Activated T-helper 2 cell treated with anti-CD3 and anti-CD28 coated beads, Interferon-gamma antibody, Interleukin-2, Interleukin-4, amounts not matched to agents 10 μg/mL and 5 μg/mL and 100 μg/mL, durations not matched to agents 14 hours and 24 hours and 36 hours (primary cell): Measurements from ENCODE around the gene ST3GAL3. TPM values are rescaled to one million over a fixed set of nuclear protein-coding genes. Genes with fewer than 3 reads are reported as not detected.
"Not testable (repeated sequence)": the region's sequence is repeated elsewhere in the genome, so short reads cannot be mapped to it uniquely, and the experiment has no call there.

Experiments used
- DNase-seq: peaks from one replicate; pipeline ENCODE4 v3.0.0; 2021; ENCODE audit warnings: low spot score
- H3K27ac Mint-ChIP-seq: one replicate; pipeline ENCODE4 v1.8.0; 2021; ENCODE audit warnings: mixed read lengths
- H3K27me3 Mint-ChIP-seq: one replicate; pipeline ENCODE4 v1.8.0; 2021; ENCODE audit warnings: low read depth, mixed read lengths
- H3K36me3 Mint-ChIP-seq: one replicate; pipeline ENCODE4 v1.8.0; 2021; ENCODE audit warnings: low read depth, mixed read lengths
- H3K4me1 Mint-ChIP-seq: one replicate; pipeline ENCODE4 v1.8.0; 2021; ENCODE audit warnings: low read depth, mixed read lengths
- H3K4me3 Mint-ChIP-seq: one replicate; pipeline ENCODE4 v1.8.0; 2021; ENCODE audit warnings: low read depth, mild to moderate bottlenecking, moderate library complexity, mixed read lengths
- H3K9me3 Mint-ChIP-seq: one replicate; pipeline ENCODE4 v1.8.0; 2021; ENCODE audit warnings: mixed read lengths
- intact Hi-C: fragments of 100-400 bp; cut with micrococcal nuclease; formaldehyde crosslinking; loops from one replicate; pipeline ENCODE4 v1.15.1; 2023
- total RNA-seq: library from RNA; stranded (reverse); gene quantifications from 2 replicates; pipeline ENCODE4 v1.2.3, GENCODE V29; 2022

ST3GAL3 gene
- total RNA-seq, 1 donor from 2014 or later, result 22.0 TPM

GRCh38 chr1:43769350-43769908, 62.1 kb downstream of the ST3GAL3 start:
- H3K4me1 Mint-ChIP-seq, result peaks cover 2% of the 10 kb centered on the region
- no peaks in the 10 kb centered on the region for H3K27me3 Mint-ChIP-seq
- H3K9me3 Mint-ChIP-seq, result no peaks in the 10 kb centered on the region
- no peak overlapping the region for H3K4me3 Mint-ChIP-seq
- H3K36me3 Mint-ChIP-seq, result peaks cover 3% of the 10 kb centered on the region
- no peak for DNase-seq
- no peak overlapping the region for H3K27ac Mint-ChIP-seq
- intact Hi-C loops, result no loop called here

GRCh38 chr1:43770111-43770510, 62.8 kb downstream of the ST3GAL3 start:
- no peak for DNase-seq
- no peaks in the 10 kb centered on the region for H3K9me3 Mint-ChIP-seq
- H3K36me3 Mint-ChIP-seq, result peaks cover 3% of the 10 kb centered on the region
- H3K4me1 Mint-ChIP-seq, result peaks cover 2% of the 10 kb centered on the region
- H3K27me3 Mint-ChIP-seq, result no peaks in the 10 kb centered on the region
- H3K4me3 Mint-ChIP-seq, result no peak overlapping the region
- intact Hi-C loops, result no loop called here
- no peak overlapping the region for H3K27ac Mint-ChIP-seq

- H3K36me3 Mint-ChIP-seq, result peaks cover 12% of the 10 kb centered on the region
- peaks cover 7% of the 10 kb centered on the region for H3K9me3 Mint-ChIP-seq
- H3K4me1 Mint-ChIP-seq, result peaks cover 2% of the 10 kb centered on the region
- no peak overlapping the region for H3K4me3 Mint-ChIP-seq
- intact Hi-C loops, result no loop called here
- H3K27ac Mint-ChIP-seq, result no peak overlapping the region
- DNase-seq, result no peak
- no peaks in the 10 kb centered on the region for H3K27me3 Mint-ChIP-seq
These were observed 65.6 kb downstream of the ST3GAL3 start for GRCh38 chr1:43772978-43773377.

GRCh38 chr1:43773821-43774220, 66.5 kb downstream of the ST3GAL3 start:
- Mint-ChIP-seq H3K36me3 (peaks cover 15% of the 10 kb centered on the region), H3K9me3 (peaks cover 7% of the 10 kb centered on the region), H3K4me1 (peaks cover 2% of the 10 kb centered on the region), H3K4me3 (no peak overlapping the region), H3K27ac (no peak overlapping the region), H3K27me3 (no peaks in the 10 kb centered on the region)
- intact Hi-C loops, result no loop called here
- DNase-seq, result no peak

- H3K4me1 Mint-ChIP-seq, result peaks cover 5% of the 10 kb centered on the region
- DNase-seq, result no peak
- H3K4me3 Mint-ChIP-seq, result no peak overlapping the region
- H3K27ac Mint-ChIP-seq, result no peak overlapping the region
- peaks cover 21% of the 10 kb centered on the region for H3K36me3 Mint-ChIP-seq
- no peaks in the 10 kb centered on the region for H3K27me3 Mint-ChIP-seq
- intact Hi-C loops, result no loop called here
- H3K9me3 Mint-ChIP-seq, result peaks cover 9% of the 10 kb centered on the region
These were observed 67.0 kb downstream of the ST3GAL3 start for GRCh38 chr1:43774359-43774758.

- Mint-ChIP-seq H3K4me1 (peaks cover 15% of the 10 kb centered on the region), H3K4me3 (no peak overlapping the region), H3K27ac (no peak overlapping the region), H3K9me3 (peaks cover 27% of the 10 kb centered on the region), H3K27me3 (no peaks in the 10 kb centered on the region), H3K36me3 (peaks cover 36% of the 10 kb centered on the region)
- DNase-seq, result no peak
- intact Hi-C loops, result no loop called here
These were observed 68.9 kb downstream of the ST3GAL3 start for GRCh38 chr1:43776043-43776761.

GRCh38 chr1:43777916-43778315, 70.6 kb downstream of the ST3GAL3 start:
- H3K27me3 Mint-ChIP-seq, DNase-seq, H3K27ac Mint-ChIP-seq, intact Hi-C loops, H3K4me3 Mint-ChIP-seq: not testable (repeated sequence)
- Mint-ChIP-seq H3K4me1 (peaks cover 15% of the 10 kb centered on the region), H3K36me3 (peaks cover 36% of the 10 kb centered on the region), H3K9me3 (peaks cover 27% of the 10 kb centered on the region)

GRCh38 chr1:43779266-43779665, 71.9 kb downstream of the ST3GAL3 start:
- Mint-ChIP-seq H3K4me1 (peaks cover 25% of the 10 kb centered on the region), H3K27ac (no peak overlapping the region), H3K27me3 (no peaks in the 10 kb centered on the region), H3K4me3 (no peak overlapping the region), H3K36me3 (peaks cover 36% of the 10 kb centered on the region), H3K9me3 (peaks cover 27% of the 10 kb centered on the region)
- DNase-seq, result no peak
- intact Hi-C loops, result no loop called here

- peaks cover 25% of the 10 kb centered on the region for H3K4me1 Mint-ChIP-seq
- H3K36me3 Mint-ChIP-seq, result peaks cover 36% of the 10 kb centered on the region
- H3K27ac Mint-ChIP-seq, result peak overlapping the region; percentile 13
- H3K4me3 Mint-ChIP-seq, result no peak overlapping the region
- intact Hi-C loops, result no loop called here
- no peak for DNase-seq
- H3K9me3 Mint-ChIP-seq, result peaks cover 27% of the 10 kb centered on the region
- H3K27me3 Mint-ChIP-seq, result no peaks in the 10 kb centered on the region
These were observed 72.6 kb downstream of the ST3GAL3 start for GRCh38 chr1:43779805-43780403.

- no peak overlapping the region for H3K27ac Mint-ChIP-seq
- intact Hi-C loops, result no loop called here
- no peak for DNase-seq
- H3K9me3 Mint-ChIP-seq, result peaks cover 27% of the 10 kb centered on the region
- no peaks in the 10 kb centered on the region for H3K27me3 Mint-ChIP-seq
- H3K36me3 Mint-ChIP-seq, result peaks cover 36% of the 10 kb centered on the region
- H3K4me3 Mint-ChIP-seq, result no peak overlapping the region
- H3K4me1 Mint-ChIP-seq, result peaks cover 25% of the 10 kb centered on the region
These were observed 74.2 kb downstream of the ST3GAL3 start for GRCh38 chr1:43781574-43781973.

- peaks cover 20% of the 10 kb centered on the region for H3K9me3 Mint-ChIP-seq
These were observed 75.8 kb downstream of the ST3GAL3 start for GRCh38 chr1:43783096-43783670.

GRCh38 chr1:43783671-43784205, 76.4 kb downstream of the ST3GAL3 start:
- peaks cover 25% of the 10 kb centered on the region for H3K4me1 Mint-ChIP-seq
- H3K27me3 Mint-ChIP-seq, result no peaks in the 10 kb centered on the region
- DNase-seq, result no peak
- H3K36me3 Mint-ChIP-seq, result peaks cover 24% of the 10 kb centered on the region
- intact Hi-C loops, result no loop called here
- peaks cover 20% of the 10 kb centered on the region for H3K9me3 Mint-ChIP-seq
- H3K27ac Mint-ChIP-seq, result no peak overlapping the region
- no peak overlapping the region for H3K4me3 Mint-ChIP-seq

More at GRCh38 chr1:43783096-43783670, 75.8 kb downstream of the ST3GAL3 start:
- Mint-ChIP-seq H3K4me1 (peaks cover 25% of the 10 kb centered on the region), H3K4me3 (no peak overlapping the region), H3K36me3 (peaks cover 25% of the 10 kb centered on the region), H3K27ac (no peak overlapping the region), H3K27me3 (no peaks in the 10 kb centered on the region)
- intact Hi-C loops, result no loop called here
- DNase-seq, result no peak
